ENCODE data around the gene FXR2.

The FXR2 gene

DNA sequence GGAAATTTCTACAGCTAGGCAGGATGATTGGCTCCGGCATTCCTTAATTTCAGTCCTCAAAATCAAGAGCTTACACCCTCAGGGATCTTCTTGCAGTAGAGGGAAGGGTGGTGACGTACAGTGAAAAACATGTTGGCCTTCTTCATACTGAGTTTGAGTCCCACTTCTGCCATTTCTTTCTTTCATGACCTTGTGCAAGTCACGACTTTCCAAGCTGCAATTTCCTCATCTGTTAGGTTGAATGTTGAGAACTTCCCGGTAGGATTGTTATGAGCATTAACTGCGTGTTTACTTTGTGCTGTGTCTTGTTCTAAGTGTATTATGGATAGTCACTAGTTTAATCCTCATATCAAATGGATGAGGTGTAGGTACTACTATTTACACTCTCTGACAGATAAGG is 45.1 kb downstream of the FXR2 start:
- FAIRE-seq = no peak

DNA sequence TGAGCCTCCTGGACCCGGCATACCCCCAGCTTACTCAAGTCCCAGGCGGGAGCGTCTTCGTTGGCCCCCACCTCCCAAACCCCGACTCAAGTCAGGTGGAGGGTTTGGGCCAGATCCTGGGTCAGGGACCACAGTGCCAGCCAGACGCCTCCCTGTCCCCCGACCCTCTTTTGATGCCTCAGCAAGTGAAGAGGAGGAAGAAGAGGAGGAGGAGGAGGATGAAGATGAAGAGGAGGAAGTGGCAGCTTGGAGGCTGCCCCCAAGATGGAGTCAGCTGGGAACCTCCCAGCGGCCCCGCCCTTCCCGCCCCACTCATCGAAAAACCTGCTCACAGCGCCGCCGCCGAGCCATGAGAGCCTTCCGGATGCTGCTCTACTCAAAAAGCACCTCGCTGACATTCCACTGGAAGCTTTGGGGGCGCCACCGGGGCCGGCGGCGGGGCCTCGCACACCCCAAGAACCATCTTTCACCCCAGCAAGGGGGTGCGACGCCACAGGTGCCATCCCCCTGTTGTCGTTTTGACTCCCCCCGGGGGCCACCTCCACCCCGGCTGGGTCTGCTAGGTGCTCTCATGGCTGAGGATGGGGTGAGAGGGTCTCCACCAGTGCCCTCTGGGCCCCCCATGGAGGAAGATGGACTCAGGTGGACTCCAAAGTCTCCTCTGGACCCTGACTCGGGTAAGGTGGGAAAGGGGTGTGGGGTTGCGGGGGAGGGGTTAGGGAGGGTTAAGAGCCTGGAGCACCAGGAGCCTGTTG is 51.4 kb downstream of the FXR2 start:
- FAIRE-seq = no peak

GRCh38 chr17:7562208-7562605 is 52.5 kb downstream of the FXR2 start:
- FAIRE-seq = no peak

DNA sequence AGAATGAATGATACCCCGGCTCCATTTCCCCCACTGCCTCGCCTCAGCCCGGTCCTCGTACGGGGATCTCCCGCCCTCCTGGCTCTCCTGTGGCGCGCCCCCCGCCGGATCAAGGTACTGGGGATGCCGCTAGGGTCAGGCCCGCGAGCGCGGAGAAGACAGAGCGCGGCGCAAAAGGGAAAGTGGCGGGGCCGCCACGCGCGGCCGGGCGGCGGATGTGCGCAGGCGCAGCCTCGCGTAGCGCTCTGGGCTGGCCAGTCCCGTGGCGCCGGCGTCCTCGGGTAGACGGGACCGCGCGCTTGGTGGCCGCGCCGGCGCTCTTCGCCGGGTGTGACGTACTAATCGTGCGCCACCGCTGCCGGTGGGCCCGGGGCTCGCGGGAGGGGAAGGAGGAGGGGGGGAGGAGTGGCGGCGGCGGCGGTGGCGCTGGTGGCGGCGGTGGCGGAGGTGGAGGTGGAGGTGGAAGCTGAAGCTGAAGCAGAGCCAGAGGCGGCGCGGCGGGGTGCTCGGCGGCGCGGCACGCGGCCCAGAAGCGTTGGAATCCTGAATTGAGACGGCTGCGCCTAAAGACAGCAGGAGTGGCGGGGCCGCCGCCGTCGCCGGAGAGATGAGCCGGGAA is 53.0 kb downstream of the FXR2 start, which contains the start of gene SENP3:
Gene SENP3 (plus strand): TSS at position 331 of the 619 bp plus-strand sequence. CDS start 1,158 bp downstream, outside the sequence.
- no peak for FAIRE-seq

DNA sequence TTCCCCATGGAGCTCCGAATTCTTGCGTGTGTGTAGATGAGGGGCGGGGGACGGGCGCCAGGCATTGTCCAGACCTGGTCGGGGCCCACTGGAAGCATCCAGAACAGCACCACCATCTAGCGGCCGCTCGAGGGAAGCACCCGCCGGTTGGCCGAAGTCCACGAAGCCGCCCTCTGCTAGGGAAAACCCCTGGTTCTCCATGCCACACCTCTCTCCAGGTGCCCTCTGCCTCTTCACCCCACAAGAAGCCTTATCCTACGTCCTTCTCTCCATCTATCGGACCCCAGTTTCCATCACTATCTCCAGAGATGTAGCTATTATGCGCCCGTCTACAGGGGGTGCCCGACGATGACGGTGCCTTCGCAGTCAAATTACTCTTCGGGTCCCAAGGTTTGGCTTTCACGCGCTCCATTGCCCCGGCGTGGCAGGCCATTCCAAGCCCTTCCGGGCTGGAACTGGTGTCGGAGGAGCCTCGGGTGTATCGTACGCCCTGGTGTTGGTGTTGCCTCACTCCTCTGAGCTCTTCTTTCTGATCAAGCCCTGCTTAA is 53.6 kb downstream of the FXR2 start:
- FAIRE-seq = no peak

DNA sequence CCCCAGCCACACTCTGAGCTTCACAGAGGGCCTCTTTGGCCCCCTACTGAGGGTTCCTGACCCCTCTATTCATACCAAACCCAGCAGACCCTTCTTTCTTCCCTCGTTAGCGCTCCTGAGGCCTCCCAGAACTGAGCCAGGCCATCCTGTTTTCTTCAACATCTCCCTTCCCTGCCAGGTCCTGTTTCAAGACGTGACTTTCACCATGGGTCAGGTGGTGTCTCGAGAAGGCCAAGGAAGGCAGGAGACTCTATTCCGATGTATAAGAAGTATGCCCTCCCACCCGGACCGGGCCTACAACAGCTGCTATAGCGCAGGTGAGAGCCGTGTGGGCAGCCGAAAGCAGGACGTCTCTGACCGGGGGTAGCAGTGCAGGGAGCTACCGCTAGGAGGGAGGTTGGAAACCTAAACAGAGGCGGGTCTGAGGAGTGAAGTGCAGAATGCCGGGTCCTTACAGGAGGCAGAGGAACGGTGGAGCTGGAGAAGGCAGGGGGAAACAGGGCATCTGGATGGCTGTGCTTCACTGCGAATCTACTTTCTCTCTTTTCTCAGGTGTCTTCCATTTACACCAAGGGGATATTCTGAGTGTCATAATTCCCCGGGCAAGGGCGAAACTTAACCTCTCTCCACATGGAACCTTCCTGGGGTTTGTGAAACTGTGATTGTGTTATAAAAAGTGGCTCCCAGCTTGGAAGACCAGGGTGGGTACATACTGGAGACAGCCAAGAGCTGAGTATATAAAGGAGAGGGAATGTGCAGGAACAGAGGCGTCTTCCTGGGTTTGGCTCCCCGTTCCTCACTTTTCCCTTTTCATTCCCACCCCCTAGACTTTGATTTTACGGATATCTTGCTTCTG is 54.3 kb downstream of the FXR2 start:
- no peak for FAIRE-seq

GRCh38 chr17:7559320-7560171 is 55.2 kb downstream of the FXR2 start:
- no peak for FAIRE-seq

DNA sequence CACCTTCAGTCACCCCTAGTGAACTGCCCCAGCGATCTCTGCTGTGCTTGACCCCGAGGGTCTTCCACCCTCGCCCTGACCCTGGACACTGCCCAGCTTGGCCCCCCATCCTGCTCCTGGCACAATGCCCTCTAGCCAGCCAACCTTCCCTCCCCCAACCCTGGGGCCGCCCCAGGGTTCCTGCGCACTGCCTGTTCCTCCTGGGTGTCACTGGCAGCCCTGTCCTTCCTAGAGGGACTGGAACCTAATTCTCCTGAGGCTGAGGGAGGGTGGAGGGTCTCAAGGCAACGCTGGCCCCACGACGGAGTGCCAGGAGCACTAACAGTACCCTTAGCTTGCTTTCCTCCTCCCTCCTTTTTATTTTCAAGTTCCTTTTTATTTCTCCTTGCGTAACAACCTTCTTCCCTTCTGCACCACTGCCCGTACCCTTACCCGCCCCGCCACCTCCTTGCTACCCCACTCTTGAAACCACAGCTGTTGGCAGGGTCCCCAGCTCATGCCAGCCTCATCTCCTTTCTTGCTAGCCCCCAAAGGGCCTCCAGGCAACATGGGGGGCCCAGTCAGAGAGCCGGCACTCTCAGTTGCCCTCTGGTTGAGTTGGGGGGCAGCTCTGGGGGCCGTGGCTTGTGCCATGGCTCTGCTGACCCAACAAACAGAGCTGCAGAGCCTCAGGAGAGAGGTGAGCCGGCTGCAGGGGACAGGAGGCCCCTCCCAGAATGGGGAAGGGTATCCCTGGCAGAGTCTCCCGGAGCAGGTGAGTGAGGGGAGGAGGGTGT is 56.0 kb downstream of the FXR2 start, which contains the start of gene TNFSF13:
Gene TNFSF13 (plus strand): TSS at position 207 of the 776 bp plus-strand sequence. CDS start 290 bp downstream, at position 497.
- no peak for FAIRE-seq

DNA sequence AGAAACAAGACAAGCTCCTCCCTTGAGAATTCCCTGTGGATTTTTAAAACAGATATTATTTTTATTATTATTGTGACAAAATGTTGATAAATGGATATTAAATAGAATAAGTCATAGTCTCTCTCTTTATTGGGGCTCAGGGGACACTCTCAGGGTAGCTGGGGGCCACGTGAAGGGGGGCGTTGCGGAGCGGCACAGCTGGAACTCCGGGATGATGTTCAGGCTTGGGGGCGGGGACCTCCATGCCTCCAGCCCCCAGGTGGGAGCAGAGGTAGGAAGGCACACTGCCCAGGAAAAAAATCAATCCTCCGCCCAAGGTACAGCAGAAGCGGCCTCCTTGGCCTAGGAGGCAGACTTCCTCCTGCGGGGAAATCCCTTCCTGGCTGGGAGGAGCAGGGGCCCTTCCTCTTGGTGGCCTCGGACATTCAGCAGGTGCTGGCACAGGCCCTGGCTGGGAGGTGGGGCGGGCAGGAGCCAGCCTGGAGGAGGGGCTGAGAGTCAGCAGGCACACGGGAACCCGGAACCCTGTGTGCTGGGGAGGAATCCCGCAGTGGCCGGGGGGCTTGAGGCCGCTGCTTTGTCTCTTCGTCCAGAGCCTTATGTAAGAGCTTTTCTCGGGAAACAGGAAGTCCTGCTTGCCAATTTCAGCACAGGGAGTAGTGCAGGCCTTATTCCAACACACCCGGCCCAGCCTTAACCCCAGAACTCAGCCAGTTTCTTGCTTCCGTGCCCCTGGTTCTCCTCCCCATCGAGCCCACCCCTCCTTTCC is 56.7 kb downstream of the FXR2 start:
- no peak for FAIRE-seq

DNA sequence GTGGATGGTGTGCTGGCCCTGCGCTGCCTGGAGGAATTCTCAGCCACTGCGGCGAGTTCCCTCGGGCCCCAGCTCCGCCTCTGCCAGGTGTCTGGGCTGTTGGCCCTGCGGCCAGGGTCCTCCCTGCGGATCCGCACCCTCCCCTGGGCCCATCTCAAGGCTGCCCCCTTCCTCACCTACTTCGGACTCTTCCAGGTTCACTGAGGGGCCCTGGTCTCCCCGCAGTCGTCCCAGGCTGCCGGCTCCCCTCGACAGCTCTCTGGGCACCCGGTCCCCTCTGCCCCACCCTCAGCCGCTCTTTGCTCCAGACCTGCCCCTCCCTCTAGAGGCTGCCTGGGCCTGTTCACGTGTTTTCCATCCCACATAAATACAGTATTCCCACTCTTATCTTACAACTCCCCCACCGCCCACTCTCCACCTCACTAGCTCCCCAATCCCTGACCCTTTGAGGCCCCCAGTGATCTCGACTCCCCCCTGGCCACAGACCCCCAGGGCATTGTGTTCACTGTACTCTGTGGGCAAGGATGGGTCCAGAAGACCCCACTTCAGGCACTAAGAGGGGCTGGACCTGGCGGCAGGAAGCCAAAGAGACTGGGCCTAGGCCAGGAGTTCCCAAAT is 57.4 kb downstream of the FXR2 start:
- FAIRE-seq = no peak

DNA sequence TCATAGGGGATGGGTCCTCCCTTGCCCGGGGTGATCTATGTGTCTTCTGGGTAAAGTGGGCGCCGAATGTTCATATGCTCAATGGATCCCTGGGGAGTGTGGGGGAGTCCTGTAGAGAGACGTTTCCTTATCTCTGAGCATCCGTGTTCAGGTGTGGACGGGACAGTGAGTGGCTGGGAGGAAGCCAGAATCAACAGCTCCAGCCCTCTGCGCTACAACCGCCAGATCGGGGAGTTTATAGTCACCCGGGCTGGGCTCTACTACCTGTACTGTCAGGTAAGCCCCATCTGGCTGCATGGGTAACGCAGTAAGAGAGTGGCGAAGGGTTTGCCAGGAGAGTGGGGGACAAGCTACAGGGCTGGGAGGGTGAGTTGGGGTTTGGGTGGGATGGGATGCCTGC is 58.1 kb downstream of the FXR2 start:
- no peak for FAIRE-seq

DNA sequence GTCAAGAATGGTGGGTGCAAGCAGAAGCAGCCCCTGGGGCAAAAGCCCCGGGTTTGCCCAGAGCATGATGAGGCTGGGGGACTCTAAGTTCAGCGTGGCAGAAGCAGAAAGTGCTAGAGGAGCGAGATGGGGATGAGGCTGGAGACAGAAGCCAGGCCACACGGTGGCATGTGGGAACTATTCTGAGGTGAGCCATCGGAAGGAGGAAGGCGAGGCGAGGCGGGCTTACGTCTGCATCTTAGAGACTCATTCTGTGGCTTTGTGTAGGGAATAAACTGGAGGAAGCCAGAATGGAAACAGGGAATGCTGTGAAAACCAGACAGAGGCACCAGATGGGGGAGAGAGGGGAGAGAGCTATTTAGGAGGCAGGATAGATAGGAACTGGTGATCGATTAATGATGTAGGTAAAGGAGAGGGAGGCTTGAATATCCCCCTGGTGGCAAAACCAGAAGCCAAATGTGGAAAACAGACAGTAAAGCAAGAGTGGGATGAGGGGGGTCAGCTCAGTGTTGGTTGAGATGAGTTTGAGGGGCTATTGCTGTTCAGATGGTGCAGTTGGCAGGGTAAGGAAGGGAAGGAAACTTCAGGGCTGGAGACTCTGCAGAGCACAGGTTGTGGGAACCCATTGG is 59.3 kb downstream of the FXR2 start:
- FAIRE-seq = no peak

- no peak for FAIRE-seq
Observed at GRCh38 chr17:7553356-7553755, 61.3 kb downstream of the FXR2 start.

- no peak for FAIRE-seq
Observed at GRCh38 chr17:7552621-7553051, 62.1 kb downstream of the FXR2 start.

GRCh38 chr17:7551396-7551795 is 63.3 kb downstream of the FXR2 start:
- no peak for FAIRE-seq

- FAIRE-seq = no peak
Observed at GRCh38 chr17:7550344-7550743, 64.4 kb downstream of the FXR2 start.

DNA sequence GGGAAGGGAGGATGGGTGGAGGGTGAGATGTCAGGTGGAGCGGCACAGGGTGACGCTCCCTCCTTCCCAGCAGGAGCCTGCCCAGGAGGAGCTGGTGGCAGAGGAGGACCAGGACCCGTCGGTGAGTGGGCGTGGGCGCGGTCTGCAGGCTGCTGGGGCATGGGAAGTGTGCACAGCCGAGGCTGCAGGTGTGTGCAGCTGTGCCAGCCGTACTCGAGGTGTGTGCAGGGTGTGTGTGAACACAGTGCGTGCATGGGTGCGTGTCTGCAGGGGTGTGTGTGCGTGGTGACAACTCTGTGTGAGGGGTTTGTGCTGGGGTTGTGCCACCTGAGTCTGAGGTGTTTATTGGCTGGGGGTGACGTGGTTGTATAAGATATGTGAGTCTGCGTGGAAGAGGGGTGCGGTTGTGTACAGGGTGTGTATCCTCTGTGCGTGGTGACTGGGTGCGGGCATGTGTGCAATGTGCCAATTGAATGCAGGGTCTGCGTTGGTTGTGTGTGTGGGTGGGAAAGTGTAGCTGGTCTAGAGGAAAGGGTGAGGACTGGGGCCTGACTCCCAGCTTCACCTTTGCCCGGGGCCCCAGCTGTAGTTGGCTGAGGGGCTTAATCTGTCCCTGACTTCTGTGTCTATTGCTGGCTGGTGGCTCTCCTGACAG is 65.2 kb downstream of the FXR2 start:
- FAIRE-seq = no peak

DNA sequence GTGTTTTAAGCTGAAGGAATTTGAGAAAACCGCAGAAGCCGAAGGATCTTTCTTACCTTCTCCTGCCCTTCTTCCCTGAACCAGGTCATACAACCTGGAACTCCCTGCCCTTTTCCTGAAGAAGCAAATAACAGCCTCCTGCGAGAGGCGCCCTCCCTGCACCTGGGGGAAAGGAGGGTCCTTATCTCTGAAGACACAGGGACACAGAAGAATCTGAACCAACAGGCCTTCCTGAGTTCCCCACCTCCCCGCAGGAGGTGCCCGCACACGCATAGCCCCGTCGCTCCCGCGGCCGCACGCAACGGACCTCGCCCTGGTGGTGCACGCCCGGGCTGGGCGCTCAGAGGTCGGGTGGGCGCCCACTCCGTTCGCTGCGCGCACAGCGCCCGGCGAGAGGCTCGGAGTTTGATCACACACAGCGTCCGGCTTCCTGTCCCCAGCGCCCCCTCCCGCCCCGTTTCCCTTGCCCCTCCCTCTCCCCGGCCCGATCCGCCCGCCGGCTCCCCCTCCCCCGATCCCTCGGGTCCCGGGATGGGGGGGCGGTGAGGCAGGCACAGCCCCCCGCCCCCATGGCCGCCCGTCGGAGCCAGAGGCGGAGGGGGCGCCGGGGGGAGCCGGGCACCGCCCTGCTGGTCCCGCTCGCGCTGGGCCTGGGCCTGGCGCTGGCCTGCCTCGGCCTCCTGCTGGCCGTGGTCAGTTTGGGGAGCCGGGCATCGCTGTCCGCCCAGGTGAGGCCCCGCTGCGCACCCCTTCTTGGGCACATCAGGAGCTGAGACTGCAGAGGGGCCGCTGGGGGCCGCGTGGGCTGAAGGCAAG is 65.9 kb downstream of the FXR2 start, which contains the start of gene TNFSF12:
Gene TNFSF12 (plus strand): TSS at position 474 of the 816 bp plus-strand sequence. CDS start 96 bp downstream, at position 570.
- FAIRE-seq = no peak

Data from endometrium (tissue), 2 donors.